Kidney capillary endothelial cell (primary cell): Measurements from ENCODE around the gene CHADL.

Experiments
- DNase-seq: peaks from one replicate; pipeline ENCODE4 v3.0.0-alpha.2; 2018; ENCODE audit warnings: low spot score

The CHADL gene

DNA sequence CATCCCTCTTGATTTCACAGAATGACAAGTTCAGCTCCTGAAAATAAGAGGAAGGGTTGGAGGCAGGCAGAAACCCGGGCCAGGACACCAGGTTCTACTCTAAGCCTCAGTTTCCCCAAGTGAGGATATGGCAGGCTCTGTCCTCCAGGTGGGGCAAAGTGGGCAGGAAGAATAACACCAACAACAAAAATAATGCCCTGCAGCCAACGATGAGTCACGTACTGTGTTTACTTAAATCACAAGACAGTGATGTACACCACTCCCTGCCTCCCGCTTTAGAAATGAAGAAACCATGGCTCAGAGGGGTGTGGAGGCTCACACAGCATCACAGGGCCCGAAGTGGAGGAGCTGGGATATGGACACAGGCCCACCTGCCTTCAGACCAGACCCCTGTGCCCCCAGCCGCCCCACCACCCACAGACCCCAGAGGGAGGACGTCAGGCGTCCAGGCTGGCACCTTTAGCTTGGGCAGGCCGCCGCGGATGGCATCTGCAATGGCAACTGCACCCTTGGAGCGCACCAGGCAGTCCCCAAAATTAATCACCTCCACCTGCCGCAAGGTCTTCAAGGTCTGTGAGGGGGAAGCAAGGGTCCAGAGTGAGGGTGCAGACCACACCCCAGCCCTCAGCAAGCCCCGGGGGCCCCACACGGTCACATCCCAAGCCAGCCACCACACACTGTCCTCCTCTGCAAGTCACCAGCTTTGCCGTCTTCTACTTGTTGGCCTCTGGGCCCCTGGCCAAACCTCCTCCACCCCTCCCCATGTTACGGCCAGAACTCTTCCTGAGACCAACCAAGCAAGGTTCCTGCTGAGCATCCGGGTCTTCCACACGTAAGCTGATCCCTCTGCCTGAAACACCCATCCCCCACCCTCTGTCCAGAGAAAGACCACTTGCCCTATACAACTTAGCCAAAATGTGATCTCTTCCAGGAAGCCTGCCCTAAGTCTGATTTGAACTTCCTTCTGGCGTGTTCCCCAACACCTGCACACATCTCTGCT, 15.8 kb upstream of the CHADL start:
- DNase-seq: no peak

DNA sequence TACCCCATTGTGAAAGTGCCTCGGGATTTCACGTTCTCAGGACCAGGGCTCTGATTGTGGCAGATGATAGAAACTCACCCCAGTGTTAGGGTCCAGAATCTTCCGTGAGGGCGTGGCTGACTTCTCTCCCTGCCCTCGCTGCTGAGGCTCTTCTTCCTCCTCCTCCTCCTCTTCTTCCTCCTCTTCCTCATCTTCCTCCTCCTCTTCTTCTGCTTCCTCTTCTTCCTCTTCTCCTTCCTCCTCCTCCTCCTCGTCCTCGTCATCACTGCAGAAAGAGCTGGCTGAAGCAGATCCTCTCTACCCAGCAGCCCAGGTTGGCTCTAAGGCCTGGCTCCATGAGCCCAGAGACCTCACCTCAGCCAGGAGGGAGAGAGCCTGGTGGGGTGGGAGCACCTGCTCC, 13.5 kb upstream of the CHADL start:
- DNase-seq: no peak

DNA sequence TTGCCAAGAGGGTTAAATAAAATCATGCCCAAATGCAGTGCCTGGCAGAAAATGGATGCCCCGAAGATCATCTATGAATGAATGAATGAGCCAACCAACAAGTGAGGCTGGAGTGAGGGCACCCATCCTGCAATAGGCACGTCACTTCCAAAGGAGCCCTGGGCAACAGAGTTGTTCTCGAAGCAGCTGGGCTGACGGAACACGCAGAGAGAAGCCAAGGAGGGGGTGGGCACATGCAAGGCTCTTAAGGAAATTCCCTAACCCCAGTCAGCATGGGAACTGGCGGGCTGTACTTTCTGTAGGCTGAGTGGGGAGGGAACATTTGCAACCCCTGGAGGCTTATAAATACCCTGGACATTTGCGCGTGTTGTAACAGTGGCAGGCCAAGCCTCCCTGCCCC, 11.6 kb upstream of the CHADL start:
- no peak for DNase-seq

DNA sequence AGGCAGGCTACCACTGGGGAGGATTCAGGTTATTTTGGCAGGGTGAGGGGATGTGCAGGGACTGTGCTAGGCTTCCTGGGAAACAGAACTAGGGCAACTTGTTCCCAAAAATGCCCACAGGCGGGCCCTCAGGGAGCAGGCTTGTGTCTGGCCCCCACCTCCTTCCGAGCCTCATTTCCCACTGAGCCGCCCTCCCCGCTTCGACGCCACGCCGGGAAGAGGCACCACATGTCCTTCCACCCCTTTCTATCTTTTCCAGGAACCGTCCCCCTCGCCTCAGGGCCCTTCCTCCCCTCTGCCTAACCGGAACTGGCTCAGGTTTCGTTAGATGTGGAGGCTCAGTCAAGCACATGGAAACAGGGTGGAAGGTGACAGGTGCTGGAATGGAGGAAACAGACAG, 9.4 kb upstream of the CHADL start:
- DNase-seq: no peak

- DNase-seq: no peak
Measured at GRCh38 chr22:41249442-41249841, 8.7 kb upstream of the CHADL start.

DNA sequence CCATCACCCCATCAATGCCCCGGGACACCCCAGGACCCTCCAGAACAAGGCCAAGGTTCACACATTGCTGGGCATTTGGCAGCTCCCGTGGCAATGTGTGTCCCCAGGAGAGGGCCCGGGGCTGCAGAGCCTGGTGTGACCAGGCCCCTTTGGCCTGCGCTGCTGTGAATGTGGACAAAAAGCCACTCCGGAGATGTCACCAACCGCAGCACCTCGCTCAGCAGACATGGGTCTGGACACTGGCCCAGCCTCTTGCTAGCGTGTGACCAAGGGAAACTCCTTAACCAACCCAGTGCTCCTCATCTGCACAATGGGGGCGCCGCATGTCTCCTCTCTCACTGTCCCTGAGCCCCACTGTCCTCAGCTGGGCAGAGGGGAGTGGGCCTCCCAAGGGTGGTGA, 8.0 kb upstream of the CHADL start:
- DNase-seq: no peak

DNA sequence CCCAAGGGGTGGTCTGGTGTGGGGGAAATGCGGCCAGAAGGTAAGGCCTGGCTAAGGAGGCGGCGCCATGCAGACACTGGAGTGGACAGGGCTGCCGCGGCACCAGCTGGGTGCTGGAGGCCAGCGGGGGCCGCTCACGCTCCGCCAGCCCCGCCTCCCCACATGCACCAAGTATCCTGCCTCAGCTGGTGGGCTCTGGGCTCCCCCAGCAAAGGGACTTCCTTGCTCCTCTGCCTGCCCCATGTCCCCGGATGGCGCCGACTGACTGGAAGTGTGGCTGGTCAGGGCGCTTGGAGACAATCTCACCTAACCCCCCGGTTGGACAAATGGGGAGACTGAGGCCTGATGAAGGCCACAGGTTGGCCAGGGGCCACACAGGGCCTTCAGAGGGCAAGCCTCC, 7.6 kb upstream of the CHADL start:
- DNase-seq: no peak

GRCh38 chr22:41247703-41248102, 7.0 kb upstream of the CHADL start:
- no peak for DNase-seq

GRCh38 chr22:41245917-41246499, 5.3 kb upstream of the CHADL start:
- DNase-seq: no peak

- DNase-seq: no peak
Measured at GRCh38 chr22:41243361-41243760, 2.6 kb upstream of the CHADL start.

GRCh38 chr22:41242396-41243117, 1.8 kb upstream of the CHADL start:
- no peak for DNase-seq

GRCh38 chr22:41241133-41241676, 474 bp upstream of the CHADL start:
- DNase-seq: no peak

DNA sequence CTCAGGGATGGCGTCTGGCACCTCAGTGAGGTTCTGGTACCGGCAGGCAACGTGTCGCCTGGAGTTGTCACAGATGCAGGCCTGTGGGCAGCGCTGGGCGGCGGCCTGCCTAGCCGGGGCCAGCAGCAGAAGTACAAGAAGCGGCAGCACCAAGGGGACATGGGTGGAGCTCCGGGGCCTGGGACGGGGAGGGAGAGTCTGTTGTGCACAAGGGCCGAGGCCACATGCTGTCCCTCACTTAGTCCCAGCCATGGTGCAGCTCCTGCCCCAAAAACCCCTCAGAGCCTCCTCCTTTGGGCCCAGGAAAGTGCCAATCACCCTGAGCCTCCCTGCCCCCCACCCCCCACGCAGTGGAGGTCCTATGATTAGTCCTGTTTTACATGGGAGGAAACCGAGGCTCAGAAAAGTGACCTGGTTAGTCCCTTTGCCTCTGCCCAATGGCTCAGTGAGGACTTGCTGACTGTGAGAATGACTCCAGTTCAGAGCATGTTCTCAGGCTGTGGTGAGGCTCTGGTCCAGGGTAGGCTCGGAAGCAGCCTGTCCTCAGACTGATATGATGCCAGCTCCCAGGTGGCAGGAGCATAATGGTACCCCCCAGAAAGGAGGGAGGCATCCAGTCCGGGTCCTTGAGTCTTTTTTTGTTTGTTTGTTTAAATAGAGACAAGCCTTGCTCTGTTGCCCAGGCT, 1.1 kb downstream of the CHADL start:
- no peak for DNase-seq

GRCh38 chr22:41238570-41239442, 1.9 kb downstream of the CHADL start:
- no peak for DNase-seq

DNA sequence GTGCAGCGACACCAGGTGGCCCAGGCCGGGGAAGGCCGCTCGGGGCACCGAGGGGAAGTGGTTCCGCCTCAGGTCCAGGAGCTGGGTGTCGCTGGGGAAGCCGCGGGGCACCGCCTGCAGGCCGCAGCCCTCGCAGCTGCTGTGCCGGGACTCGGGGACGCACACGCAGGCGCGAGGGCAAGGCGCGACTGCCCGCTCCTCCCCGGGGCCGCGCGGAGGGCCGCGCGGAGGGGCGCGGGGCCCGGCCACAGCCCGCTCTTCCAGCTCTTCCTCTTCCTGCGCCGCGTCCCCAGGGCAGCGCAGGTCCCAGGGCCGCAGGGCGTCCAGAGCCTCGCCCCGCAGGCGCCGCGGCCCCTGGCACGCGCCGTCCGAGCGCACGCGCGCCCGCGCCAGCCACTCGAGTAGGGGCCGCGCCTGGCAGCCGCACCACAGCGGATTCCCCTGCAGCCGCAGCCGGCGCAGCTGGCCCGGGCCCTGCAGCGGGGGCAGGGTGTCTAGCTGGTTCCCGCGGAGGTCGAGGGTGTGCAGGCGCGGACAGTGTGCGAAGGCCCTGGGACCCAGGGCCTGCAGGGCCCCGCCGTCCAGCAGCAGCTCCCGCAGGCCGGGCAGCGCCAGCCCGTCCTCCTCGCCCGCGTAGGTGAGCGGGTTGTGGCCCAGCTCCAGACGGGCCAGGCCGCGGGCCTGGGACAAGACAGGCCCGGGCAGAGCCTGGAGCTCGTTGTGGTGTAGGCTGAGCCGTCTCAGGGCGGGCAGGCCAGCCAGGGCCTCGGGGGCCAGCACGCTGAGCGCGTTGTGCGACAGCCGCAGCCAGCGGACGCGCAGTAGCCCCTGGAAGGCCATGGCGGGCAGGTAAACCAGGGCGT, 2.8 kb downstream of the CHADL start:
- peak; percentile 57 for DNase-seq

DNA sequence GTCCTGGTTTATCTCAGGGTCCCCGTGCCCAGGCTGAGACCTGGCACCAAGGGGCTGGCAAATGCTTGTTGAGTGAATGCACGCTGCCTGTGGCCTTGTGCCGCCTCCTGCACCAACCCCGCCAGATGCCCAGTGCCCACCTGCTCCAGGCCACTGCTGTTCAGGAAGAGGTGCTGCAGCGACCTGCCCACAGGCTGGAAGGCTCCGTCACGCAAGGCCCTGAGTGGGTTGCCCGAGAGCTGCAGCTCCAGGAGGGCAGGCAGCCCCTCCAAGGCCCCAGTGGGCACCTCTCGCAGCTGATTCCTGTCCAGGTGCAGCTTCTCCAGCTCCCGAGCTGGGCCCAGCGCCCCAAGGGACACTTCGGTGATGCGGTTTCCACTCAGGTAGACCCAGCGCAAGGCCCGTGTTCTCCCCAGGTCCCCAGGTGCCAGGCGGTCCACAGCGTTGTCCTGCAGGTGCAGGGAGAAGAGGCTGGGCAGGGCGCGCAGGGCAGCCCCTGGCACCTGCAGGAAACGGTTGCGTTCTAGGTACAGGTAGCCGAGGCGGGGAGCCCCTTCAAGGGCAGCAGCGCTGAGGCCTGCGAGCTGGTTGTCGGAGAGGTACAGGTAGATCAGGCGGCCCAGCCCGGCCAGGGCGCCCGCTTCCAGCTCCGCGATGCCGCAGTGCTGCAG, 3.6 kb downstream of the CHADL start:
- DNase-seq: no peak

GRCh38 chr22:41234815-41235695, 5.7 kb downstream of the CHADL start:
- DNase-seq: no peak

DNA sequence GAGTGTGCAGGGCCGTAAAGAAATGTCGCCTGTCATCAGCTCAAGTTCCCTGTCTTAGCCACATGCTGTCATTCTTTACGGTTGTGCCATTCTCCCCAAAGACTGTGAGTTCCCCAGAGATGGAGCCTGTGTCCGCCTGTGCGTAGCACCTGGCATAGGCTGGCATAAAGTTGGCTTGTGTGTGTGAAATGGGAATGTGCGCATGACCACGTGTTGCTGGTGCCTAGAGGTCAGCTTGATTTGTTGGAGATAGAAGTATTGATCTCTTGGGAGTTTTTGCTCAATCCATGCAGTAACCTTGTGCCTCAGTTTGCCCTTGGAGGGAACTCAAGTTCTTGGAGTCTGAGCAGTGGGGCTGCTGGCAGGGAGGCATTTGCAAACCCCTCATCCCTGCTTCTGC, 9.4 kb downstream of the CHADL start:
- DNase-seq: no peak
